Suprapubic skin (tissue), 4 donors: Measurements from ENCODE around the gene TFG. TPM values are rescaled to one million over a fixed set of nuclear protein-coding genes. Genes with fewer than 3 reads are reported as not detected.

Experiments used
- DNase-seq, 2 donors: peaks; one replicate each; pipeline ENCODE4 v3.0.0-alpha.2; 2019; ENCODE audit warnings: low spot score in 2 of 2
- H3K27ac ChIP-seq: fragments of 200-600 bp; sonication (generic); one replicate; pipeline ENCODE4 v1.5.1; 2019
- H3K27me3 ChIP-seq: fragments of 200-600 bp; sonication (generic); one replicate; pipeline ENCODE4 v1.5.1; 2019
- H3K36me3 ChIP-seq: fragments of 200-600 bp; sonication (generic); one replicate; pipeline ENCODE4 v1.5.1; 2019
- H3K4me1 ChIP-seq: fragments of 200-600 bp; sonication (generic); one replicate; pipeline ENCODE4 v1.5.1; 2019
- H3K4me3 ChIP-seq: fragments of 200-600 bp; sonication (generic); one replicate; pipeline ENCODE4 v1.5.1; 2019; ENCODE audit warnings: mild to moderate bottlenecking
- H3K9me3 ChIP-seq: fragments of 200-600 bp; sonication (generic); one replicate; pipeline ENCODE4 v1.5.1; 2019
- CTCF ChIP-seq, 2 donors: fragments of 200-600 bp in 1 of 2; fragments of 450-650 bp in 1 of 2; sonication (generic) in 1 of 2; IDR thresholded peaks; one replicate each; pipeline ENCODE4 v1.5.1; 2016 to 2019; ENCODE audit warnings: antibody characterized with exemption in 2 of 2, mild to moderate bottlenecking in 1 of 2, moderate library complexity in 1 of 2
- EP300 ChIP-seq: sonication (generic); formaldehyde crosslinking; IDR thresholded peaks from one replicate; pipeline ENCODE4 v1.6.1; 2017; ENCODE audit warnings: antibody characterized with exemption
- POLR2A ChIP-seq, 2 donors: fragments of 450-650 bp; IDR thresholded peaks; one replicate each; pipeline ENCODE4 v1.6.1; 2017; ENCODE audit warnings: antibody characterized with exemption in 2 of 2, mild to moderate bottlenecking in 2 of 2, moderate library complexity in 2 of 2
- POLR2AphosphoS5 ChIP-seq, 3 donors: sonication (generic); formaldehyde crosslinking; IDR thresholded peaks; one replicate each; pipeline ENCODE4 v1.6.1; 2017; ENCODE audit warnings: antibody characterized with exemption in 3 of 3
- WGBS: methylation state at CpG from one replicate; pipeline ENCODE4 v1.1.5; 2018; 5-methylcytosine and 5-hydroxymethylcytosine counted together
- total RNA-seq, 4 donors: library from RNA; depleted of rRNA; stranded (reverse); fragments of >200 nt; gene quantifications; one replicate each; pipeline ENCODE4 v1.1.0, GENCODE V29; 2016

The TFG gene
- total RNA-seq, 4 donors from 2014 or later: 57.5 to 88.0 (median 75.8) TPM

- DNase-seq: no peak
- Histone ChIP-seq H3K4me1 (no peaks in the 10 kb centered on the region), H3K9me3 (no peaks in the 10 kb centered on the region), H3K36me3 (no peaks in the 10 kb centered on the region), H3K27ac (no peak overlapping the region), H3K27me3 (peaks cover 8% of the 10 kb centered on the region), H3K4me3 (no peak overlapping the region)
- TF ChIP-seq CTCF (IDR thresholded peaks at IDR 0.05) (no peak), EP300 (no peak), POLR2A (IDR thresholded peaks at IDR 0.05) (no peak), POLR2AphosphoS5 (IDR thresholded peaks at IDR 0.05) (no peak)
- WGBS: 55% methylated on average over 4 of the region's 4 CpGs
Measured at GRCh38 chr3:100702082-100702979, 7.0 kb upstream of the TFG start.

GRCh38 chr3:100702980-100703345, 6.3 kb upstream of the TFG start:
- no peaks in the 10 kb centered on the region for H3K36me3 ChIP-seq
- no peak for TF ChIP-seq EP300
- no peak for TF ChIP-seq POLR2AphosphoS5 (IDR thresholded peaks at IDR 0.05)
- TF ChIP-seq POLR2A (IDR thresholded peaks at IDR 0.05): no peak
- H3K27ac ChIP-seq: no peak overlapping the region
- no peaks in the 10 kb centered on the region for H3K4me1 ChIP-seq
- WGBS: 83% methylated on average over 5 of the region's 5 CpGs
- no peak overlapping the region for H3K4me3 ChIP-seq
- no peak for DNase-seq
- H3K27me3 ChIP-seq: peaks cover 8% of the 10 kb centered on the region
- no peaks in the 10 kb centered on the region for H3K9me3 ChIP-seq

GRCh38 chr3:100703865-100704264, 5.4 kb upstream of the TFG start:
- Histone ChIP-seq H3K9me3 (no peaks in the 10 kb centered on the region), H3K4me3 (no peak overlapping the region), H3K4me1 (peaks cover 4% of the 10 kb centered on the region), H3K27me3 (peaks cover 4% of the 10 kb centered on the region), H3K36me3 (no peaks in the 10 kb centered on the region), H3K27ac (no peak overlapping the region)
- DNase-seq: no peak
- TF ChIP-seq POLR2AphosphoS5 (IDR thresholded peaks at IDR 0.05): no peak
- no peak for TF ChIP-seq CTCF (IDR thresholded peaks at IDR 0.05)
- no peak for TF ChIP-seq POLR2A (IDR thresholded peaks at IDR 0.05)
- no peak for TF ChIP-seq EP300
- 83% methylated on average over 4 of the region's 4 CpGs for WGBS

GRCh38 chr3:100706365-100706764, 2.9 kb upstream of the TFG start:
- DNase-seq: no peak
- H3K27me3 ChIP-seq: no peaks in the 10 kb centered on the region
- WGBS: 42% methylated on average over 3 of the region's 3 CpGs
- no peak for TF ChIP-seq POLR2A (IDR thresholded peaks at IDR 0.05)
- TF ChIP-seq POLR2AphosphoS5 (IDR thresholded peaks at IDR 0.05): no peak
- TF ChIP-seq EP300: no peak
- TF ChIP-seq CTCF (IDR thresholded peaks at IDR 0.05): no peak
- H3K27ac ChIP-seq: no peak overlapping the region
- H3K9me3 ChIP-seq: no peaks in the 10 kb centered on the region
- H3K4me3 ChIP-seq: no peak overlapping the region
- peaks cover 16% of the 10 kb centered on the region for H3K4me1 ChIP-seq
- no peaks in the 10 kb centered on the region for H3K36me3 ChIP-seq

- no peak for TF ChIP-seq CTCF (IDR thresholded peaks at IDR 0.05)
- no peak for TF ChIP-seq POLR2A (IDR thresholded peaks at IDR 0.05)
- TF ChIP-seq EP300: peak; percentile 8
- no peak for TF ChIP-seq POLR2AphosphoS5 (IDR thresholded peaks at IDR 0.05)
- no peaks in the 10 kb centered on the region for H3K36me3 ChIP-seq
- peaks cover 32% of the 10 kb centered on the region for H3K4me1 ChIP-seq
- peak overlapping the region; percentile 96 for H3K27ac ChIP-seq
- peak overlapping the region; percentile 73 for H3K4me3 ChIP-seq
- 81% methylated on average over 3 of the region's 3 CpGs for WGBS
- H3K9me3 ChIP-seq: no peaks in the 10 kb centered on the region
- DNase-seq: no peak
- no peaks in the 10 kb centered on the region for H3K27me3 ChIP-seq
Measured at GRCh38 chr3:100708644-100708988, 678 bp upstream of the TFG start.
